IPS-18c (cell line): Measurements from ENCODE around the gene RASA3.
"Not testable (repeated sequence)": the region's sequence is repeated elsewhere in the genome, so short reads cannot be mapped to it uniquely, and the experiment has no call there.

Experiments used
- H3K4me3 ChIP-seq: 2 replicates; pipeline ENCODE4 v1.7.0; 2013; ENCODE audit warnings: low read depth, mild to moderate bottlenecking, low read length, moderate library complexity; ENCODE audit not compliant: insufficient read depth
- H3K9me3 ChIP-seq: one replicate; pipeline ENCODE4 v1.6.1; 2013; ENCODE audit warnings: mild to moderate bottlenecking, low read length, moderate library complexity; ENCODE audit not compliant: control insufficient read depth, insufficient read depth

RASA3 gene

DNA sequence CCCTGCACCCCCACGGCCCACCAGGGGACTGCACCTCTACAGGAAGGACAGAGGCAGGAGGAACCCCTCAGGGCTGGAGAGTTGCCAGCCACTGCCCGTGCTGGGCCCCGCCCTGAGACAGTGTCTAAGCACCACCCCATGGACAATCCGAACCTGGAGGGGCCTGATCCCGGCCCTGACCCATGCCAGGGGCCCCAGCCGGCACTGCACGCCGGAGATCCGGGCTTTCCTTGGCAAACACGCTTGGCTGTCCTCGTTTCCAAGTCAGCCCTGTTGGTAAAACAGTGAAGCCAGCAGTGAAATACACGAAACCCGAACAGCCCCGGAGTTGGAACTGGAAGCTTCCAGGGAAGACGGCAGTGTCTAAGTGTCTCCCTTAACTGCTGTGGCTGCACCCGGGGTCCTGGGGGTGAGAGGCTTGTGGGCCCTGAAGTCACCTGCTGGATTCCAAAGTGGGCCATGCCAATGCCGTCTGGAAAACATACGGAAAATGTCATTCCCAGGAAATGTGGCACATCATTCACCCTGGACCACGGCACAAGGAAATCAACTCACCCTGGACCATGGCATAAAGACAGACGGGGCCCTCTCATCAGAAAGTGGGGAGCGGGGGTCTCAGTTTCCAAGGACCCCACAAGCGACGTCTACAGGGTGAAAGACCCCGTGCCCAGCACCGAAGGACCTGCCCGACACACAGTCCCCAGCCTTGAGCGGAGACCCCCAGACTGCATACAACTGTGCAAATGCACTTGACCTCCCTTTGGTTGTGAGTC, 30.9 kb downstream of the RASA3 start:
- H3K4me3 ChIP-seq, result no peak overlapping the region
- H3K9me3 ChIP-seq, result no peaks in the 10 kb centered on the region

DNA sequence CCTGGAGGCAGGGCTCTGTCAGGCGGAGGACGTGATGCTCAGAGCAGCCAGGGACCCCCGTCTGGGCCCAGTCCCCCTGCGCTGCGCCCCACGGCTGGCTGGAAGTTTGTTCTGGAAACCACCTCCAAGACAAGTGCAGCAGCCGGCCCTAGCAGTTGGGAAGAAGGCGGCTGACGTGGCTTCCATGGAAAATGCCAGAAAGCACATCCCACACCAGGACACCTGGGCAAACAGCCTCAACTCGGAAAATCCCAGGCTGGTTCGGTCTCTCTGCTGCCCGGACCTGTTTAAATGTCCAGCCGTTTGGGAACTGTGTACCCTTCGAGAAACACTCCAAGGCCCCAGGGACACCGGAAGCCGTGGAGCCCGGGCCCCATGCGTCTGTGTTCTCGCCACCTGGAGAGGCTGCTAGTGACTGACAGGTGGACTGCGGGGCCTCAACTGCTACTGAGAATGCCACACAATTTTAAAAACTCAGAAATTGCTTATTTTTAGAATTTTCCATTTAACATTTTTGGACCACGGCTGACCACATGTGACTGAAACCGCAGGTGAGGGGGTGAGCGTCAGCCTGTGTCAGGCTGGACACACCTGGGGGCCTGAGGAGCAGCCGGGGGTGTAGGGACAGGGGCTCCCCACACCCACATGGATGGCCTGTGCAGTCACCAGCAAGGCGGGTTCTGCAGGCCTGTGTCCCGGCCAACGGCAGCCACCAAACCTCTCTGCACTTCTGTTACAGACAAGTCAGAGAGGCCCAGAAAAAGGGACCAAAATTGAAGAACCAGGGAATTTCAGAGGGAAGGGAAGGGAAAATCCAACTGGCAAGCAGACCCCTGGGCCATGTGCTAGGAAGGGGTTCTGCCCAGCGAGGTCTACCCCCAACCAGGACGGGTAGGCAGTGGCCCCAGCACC, 31.7 kb downstream of the RASA3 start:
- H3K9me3 ChIP-seq, result no peaks in the 10 kb centered on the region
- H3K4me3 ChIP-seq, result no peak overlapping the region

DNA sequence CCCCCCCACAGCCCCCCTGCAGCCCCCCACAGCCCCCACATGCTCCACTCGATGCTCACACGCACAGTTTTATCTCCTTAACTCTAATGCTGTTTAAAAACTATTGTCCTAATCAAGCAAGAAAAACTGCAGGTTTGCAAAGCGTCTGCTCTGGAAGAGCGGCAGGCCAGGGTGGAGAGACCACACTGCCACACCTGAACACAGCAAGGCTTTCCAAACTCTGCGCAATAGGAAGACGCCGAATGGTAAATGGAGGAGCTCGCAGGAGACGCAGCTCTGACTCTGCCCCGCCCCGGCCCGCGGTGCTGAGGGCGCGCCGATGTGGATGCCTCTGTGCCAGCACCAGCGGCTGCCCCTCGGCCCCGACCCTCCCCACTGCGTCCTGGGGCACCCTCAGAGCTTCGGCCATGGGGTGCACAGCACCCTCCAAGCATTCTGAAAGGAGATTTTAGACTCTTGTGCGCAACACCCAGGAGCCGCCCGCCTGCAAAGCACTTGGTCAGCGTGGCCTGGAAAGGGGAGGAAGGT, 32.4 kb downstream of the RASA3 start:
- Histone ChIP-seq H3K4me3 (no peak overlapping the region), H3K9me3 (no peaks in the 10 kb centered on the region)

DNA sequence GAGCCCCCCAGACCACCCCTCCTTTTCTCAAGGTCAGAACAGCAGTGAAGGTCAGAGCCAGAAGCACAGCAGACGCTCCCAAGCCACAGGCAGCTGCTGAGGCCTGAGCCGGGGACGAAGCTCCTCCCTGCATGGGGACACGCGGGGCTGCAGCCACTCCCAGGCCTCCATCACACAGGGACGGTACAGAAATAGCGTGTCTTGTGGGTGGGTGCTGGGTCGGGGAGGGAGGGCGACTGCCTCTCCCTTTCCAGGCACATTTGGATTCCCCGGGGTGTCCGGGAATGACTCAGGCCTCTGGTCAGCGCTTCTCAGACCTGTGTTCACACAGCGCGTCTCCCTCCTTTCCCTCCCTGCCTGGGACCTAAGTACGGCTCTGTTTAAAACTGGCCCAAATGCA, 33.2 kb downstream of the RASA3 start:
- Histone ChIP-seq H3K9me3 (no peaks in the 10 kb centered on the region), H3K4me3 (no peak overlapping the region)

DNA sequence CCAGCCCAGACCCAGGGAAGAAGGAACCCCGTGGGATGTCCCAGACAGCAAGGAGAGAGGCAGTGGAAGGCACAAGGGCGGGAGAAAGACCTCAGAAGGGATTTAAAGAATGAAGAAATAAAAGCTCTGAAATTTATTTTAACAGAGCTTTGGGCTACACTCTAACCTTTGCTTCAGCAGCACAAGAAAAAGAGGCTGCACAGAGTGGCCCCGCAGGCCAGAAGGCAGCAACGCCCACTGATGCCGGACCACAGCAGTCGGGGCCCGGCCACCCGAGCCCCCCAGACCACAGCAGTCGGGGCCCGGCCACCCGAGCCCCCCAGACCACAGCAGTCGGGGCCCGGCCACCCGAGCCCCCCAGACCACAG, 33.8 kb downstream of the RASA3 start:
- not testable (repeated sequence) for H3K9me3 ChIP-seq, H3K4me3 ChIP-seq

DNA sequence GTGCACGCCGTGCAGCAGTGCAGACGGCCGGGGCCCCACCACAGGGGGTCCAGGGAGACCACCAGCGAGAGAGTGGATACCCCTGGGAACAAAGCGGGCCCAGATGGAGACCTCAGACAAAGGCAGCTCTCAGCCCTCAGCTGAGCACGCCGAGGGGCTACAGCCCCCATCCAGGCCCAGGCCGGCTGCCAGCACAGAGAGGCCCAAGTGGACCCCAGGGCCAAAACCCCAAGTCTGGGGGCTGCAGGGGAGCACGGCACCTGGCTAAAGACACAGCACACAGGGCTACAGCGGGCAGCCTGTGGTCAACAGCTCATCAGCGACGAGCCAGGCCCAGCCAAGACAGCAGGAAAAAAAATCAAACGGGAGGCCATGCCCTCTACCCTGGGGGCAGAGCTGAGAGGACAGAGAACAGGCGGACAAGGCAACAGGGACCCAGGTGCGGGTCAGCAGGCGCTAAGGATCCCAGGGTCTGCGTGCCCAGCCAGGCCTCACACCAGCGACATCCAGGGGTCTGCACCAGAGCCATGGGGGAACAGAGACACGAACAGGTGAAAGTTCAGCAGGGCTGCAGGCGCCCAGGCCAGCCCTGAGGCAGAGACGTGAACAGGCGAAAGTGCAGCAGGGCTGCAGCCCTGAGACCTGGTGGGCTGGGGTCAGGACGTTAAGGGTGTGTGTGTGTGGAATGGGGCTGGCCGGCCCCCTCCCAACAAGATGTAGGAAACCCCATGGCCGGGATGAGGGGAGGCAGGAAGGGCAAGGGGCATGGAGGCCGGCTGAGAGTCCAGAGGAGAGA, 34.3 kb downstream of the RASA3 start:
- H3K9me3 ChIP-seq, result peaks cover 2% of the 10 kb centered on the region
- H3K4me3 ChIP-seq, result no peak overlapping the region

DNA sequence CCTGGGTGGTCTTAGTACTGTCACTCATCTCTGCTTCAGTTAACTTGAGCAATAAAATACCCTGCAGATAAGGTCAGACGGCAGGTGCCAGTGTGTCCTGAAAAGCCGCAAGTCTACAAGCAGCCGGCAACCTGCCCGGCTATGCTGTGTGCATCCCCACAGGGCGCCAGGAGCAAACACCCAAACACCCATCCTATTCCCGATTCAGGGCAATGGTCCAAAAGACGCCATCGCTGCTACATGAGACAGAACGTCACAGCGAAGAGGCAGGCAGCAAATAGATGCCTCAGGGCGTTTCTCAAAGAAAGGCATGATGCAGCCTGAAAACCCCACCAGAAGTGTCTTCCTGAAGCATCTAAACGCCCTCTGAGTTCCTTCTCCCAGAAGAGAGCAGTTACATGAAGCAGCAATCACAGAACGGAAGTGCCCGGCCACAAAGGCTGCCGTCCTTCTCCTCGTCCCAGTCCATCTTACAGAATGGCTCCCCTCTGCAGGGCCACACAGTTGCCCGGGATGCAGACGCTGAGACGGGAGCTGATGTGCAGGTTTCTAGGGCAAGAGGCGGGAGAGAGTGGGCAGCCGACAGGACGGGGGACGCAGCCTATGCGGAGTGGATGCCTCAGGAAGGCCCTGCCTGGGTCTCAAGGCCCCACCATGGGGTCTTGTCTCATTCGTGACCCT, 35.1 kb downstream of the RASA3 start:
- Histone ChIP-seq H3K9me3 (peaks cover 2% of the 10 kb centered on the region), H3K4me3 (no peak overlapping the region)

DNA sequence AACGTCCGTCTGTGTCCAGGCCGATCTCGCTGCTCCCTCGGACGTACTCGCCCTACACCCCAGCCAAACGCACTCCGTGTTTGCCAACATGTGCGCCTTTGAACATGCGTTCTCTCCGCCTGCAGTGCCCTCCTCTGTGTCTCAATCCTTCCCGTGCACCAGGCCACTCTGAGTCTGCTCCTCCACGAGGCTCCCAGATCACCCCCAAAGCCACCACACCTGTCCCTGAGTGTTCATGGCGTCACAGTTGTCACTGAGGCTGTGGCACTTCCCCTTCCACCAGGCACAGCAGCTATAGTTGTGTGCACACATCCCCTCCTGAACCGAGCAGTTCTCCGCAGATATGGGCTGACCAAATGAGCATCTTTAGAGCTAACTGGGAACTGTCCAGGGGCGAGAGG, 35.6 kb downstream of the RASA3 start:
- H3K9me3 ChIP-seq, result peaks cover 2% of the 10 kb centered on the region
- H3K4me3 ChIP-seq, result no peak overlapping the region

DNA sequence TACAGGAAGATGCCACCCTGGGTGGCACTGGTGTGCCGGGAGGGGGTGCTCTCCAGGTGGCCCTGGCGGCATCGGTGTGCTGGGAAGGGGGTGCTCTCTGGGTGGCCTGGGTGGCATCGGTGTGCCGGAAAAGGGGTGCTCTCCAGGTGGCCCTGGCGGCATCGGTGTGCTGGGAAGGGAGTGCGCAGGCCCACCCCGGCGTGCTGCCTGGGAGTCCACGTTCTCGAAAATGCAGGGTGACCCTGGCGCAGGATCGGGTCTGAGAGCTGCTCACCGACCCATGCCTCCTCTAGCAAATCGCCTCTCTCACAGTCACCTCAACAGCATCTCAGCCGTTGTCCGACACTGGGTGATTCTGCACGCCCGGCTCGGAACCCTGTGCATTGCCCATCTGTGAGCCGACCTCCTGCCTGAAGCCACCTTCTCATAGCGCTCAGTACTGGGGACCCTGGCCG, 36.4 kb downstream of the RASA3 start:
- H3K4me3 ChIP-seq, result no peak overlapping the region
- H3K9me3 ChIP-seq, result peaks cover 6% of the 10 kb centered on the region

DNA sequence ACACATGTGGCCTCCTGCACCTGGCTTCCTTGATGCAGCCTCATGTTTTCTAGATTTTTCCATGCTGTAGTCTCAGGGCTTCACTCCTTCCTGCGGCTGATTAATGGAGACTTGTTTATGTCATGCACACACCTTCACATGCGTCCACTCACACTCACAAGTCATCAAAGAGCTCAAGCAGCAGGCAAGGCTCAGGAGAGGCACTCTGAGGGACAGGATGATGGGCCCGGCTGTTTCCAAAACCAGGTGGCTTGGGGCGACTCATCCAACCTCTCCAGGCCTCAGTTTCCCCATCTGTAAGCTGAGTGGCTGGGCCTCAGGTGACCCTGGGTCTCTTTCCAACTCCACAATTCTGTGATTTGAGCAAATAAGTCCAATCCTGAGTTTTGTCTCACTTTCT, 36.9 kb downstream of the RASA3 start:
- Histone ChIP-seq H3K9me3 (peaks cover 6% of the 10 kb centered on the region), H3K4me3 (no peak overlapping the region)

DNA sequence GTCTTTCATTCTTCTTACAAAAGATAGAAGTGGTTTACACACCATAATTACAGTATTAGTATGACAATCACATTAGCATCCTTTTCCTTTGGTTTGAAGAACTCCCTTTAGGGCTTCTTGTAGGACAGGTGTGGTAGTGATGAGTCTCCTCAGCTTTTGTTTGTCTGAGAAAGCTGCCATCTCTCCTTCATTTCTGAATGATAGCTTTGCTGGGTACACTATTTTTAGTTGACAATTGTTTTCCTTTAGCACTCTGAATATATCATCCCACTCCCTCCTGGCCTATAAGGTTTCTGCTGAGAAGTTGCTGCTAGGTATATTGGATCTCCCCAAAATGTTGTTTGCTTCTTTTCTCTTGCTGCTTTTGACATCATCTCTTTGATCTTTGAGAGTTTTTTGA, 39.3 kb downstream of the RASA3 start:
- Histone ChIP-seq H3K9me3 (peaks cover 6% of the 10 kb centered on the region), H3K4me3 (no peak overlapping the region)

DNA sequence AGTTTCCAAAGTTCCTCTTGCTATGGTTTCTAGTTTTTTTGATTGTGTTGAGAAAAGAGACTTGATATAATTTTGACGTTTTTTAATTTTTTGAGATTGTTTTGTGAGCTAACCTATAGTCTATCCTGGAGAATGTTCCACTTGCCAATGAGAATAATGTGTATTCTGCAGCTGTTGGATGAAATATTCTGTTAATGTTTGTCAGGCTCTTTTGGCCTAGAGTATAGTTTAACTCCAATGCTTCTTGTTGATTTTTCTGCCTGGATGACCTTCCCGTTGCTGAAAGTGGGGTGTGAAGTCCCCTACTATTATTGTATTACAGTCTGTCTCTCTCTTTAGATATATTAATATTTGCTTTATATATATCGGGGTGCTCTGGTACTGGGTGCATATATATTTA, 40.0 kb downstream of the RASA3 start:
- H3K9me3 ChIP-seq, result peaks cover 6% of the 10 kb centered on the region
- no peak overlapping the region for H3K4me3 ChIP-seq

DNA sequence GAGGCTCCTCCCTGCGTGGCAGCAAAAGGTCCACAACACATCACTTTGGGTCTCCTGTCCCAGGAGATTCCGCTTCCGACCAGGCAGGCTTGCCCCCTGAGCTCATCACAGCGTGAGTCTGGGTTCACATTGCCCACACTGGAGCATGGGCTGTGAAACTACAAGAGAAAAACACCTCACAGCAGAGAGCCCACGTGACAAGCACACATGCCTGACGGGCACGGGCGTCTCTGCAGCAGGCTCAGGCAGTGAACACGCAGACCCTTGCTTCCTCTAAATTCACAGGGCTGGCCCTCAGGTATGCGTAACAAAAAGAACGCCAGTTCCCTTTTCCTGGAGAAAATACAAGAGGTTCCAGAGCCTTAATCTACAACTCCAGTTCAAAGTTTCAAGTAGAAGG, 41.9 kb downstream of the RASA3 start:
- H3K4me3 ChIP-seq, result no peak overlapping the region

DNA sequence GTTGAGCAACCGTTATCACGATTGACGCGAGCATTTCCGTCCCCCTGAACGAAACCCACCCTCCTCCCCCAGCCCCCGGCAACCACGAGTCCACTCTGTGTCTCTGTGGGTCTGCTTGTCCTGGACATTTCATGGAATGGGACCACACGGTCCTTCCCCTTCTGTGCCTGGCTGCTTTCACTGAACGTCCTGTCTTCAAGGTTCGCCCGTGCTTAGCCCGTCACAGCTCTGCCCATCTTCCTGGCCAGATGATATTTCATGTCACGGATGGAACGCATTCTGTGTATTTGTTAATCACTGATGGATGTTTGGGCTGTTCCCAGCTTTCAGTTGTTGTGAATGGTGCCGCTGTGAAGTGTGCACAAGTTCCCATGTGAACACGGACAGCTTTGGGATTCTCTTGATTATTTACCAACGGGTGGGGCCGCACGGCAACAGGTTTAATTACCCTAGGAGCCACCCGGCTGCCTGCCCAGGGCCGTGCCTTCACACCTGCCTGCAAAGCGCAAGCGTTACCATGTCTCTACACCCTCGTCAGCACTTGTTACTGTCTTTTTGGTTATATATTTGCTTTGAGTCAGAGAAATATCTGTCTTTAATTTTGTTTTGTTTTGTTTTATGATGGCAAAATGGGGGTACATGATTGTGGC, 42.5 kb downstream of the RASA3 start:
- peaks cover 6% of the 10 kb centered on the region for H3K9me3 ChIP-seq
- H3K4me3 ChIP-seq, result no peak overlapping the region

More for the DNA sequence above, 41.9 kb downstream of the RASA3 start:
- peaks cover 6% of the 10 kb centered on the region for H3K9me3 ChIP-seq

DNA sequence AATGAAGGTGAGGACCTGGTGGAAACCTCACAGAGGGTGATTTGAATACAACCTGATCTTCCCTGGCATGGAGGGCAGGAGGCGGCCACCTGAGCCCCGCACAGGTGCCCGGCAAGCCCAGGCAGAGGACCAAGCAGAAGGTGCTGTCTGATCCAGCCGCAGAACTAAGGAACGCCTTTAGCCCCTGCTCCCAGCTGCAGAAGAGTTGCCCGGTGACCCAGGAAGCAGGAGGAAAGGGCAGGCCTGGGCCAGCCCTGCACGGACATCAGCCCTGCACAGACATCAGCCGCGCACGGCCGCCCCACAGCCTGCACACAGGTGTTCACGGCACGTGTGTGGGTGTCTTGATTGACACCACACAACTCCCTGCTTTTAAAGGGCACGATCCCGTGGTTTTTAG, 43.1 kb downstream of the RASA3 start:
- Histone ChIP-seq H3K9me3 (peaks cover 6% of the 10 kb centered on the region), H3K4me3 (no peak overlapping the region)

DNA sequence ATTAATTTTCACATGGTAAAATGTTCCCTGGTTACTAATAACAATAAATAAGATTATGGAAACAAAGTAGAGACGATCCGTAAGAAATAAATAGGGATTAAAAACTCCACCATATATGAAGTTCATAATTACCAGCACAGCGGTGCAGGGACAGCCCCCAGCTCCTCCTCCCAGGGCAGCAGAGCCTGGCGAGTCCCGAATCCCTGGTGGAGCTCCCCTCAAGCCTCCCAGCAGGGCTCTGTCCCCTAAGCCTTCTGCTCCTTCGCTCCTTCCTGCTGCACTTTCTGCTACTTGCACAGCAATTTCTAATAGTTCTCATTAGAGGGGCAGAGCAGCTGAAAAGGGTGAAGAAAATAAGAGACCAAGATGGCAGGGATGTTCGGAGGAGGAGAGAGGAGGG, 43.6 kb downstream of the RASA3 start:
- H3K9me3 ChIP-seq, result peaks cover 6% of the 10 kb centered on the region
- H3K4me3 ChIP-seq, result no peak overlapping the region
